ENCODE measurements around the gene CLK4.

CLK4 gene

GRCh38 chr5:178626484-178627258 lies at the start of gene CLK4:
Gene CLK4, minus strand, starts transcription at chr5:178627050. Its CDS starts 3,634 bp downstream, at chr5:178623416.
- DNase-seq: peak; percentile 98

GRCh38 chr5:178675922-178676321 lies 49.1 kb upstream of the CLK4 start:
- DNase-seq: no peak

GRCh38 chr5:178674334-178674733 lies 47.5 kb upstream of the CLK4 start:
- no peak for DNase-seq

GRCh38 chr5:178673801-178674295 lies 47.0 kb upstream of the CLK4 start:
- DNase-seq: no peak

GRCh38 chr5:178672630-178673029 lies 45.8 kb upstream of the CLK4 start:
- DNase-seq: no peak

GRCh38 chr5:178671602-178672144 lies 44.8 kb upstream of the CLK4 start:
- DNase-seq: no peak

GRCh38 chr5:178670351-178670885 lies 43.6 kb upstream of the CLK4 start:
- no peak for DNase-seq

GRCh38 chr5:178668579-178668978 lies 41.7 kb upstream of the CLK4 start:
- no peak for DNase-seq

- no peak for DNase-seq
These were observed 40.8 kb upstream of the CLK4 start for GRCh38 chr5:178667688-178668087.

GRCh38 chr5:178667101-178667500 lies 40.3 kb upstream of the CLK4 start:
- no peak for DNase-seq

GRCh38 chr5:178664141-178664540 lies 37.3 kb upstream of the CLK4 start:
- DNase-seq: no peak

- no peak for DNase-seq
These were observed 35.7 kb upstream of the CLK4 start for GRCh38 chr5:178662541-178662860.

- DNase-seq: no peak
These were observed 35.1 kb upstream of the CLK4 start for GRCh38 chr5:178661836-178662540.

- DNase-seq: no peak
These were observed 24.4 kb upstream of the CLK4 start for GRCh38 chr5:178651046-178651810.

GRCh38 chr5:178650214-178650613 lies 23.4 kb upstream of the CLK4 start:
- no peak for DNase-seq

- no peak for DNase-seq
These were observed 22.7 kb upstream of the CLK4 start for GRCh38 chr5:178649580-178649979.

- no peak for DNase-seq
These were observed 18.1 kb upstream of the CLK4 start for GRCh38 chr5:178644826-178645545.

- DNase-seq: no peak
These were observed 15.6 kb upstream of the CLK4 start for GRCh38 chr5:178642351-178642909.

GRCh38 chr5:178641711-178642110 lies 14.9 kb upstream of the CLK4 start:
- no peak for DNase-seq

GRCh38 chr5:178640331-178641045 lies 13.6 kb upstream of the CLK4 start:
- no peak for DNase-seq

- no peak for DNase-seq
These were observed 10.7 kb upstream of the CLK4 start for GRCh38 chr5:178637356-178638074.
